Lung microvascular endothelial cell (primary cell): ENCODE results near the gene YWHAQ. TPM values are rescaled to one million over a fixed set of nuclear protein-coding genes. Genes with fewer than 3 reads are reported as not detected.
A peak's percentile ranks its signal among the peaks of the same experiment; 100 is the strongest.
"Not testable (repeated sequence)": the region's sequence is repeated elsewhere in the genome, so short reads cannot be mapped to it uniquely, and the experiment has no call there.

Experiments used
- DNase-seq, 2 donors: peaks; one replicate each; pipeline versions ENCODE4 v3.0.0 to v3.0.0-alpha.2; 2010; ENCODE audit warnings: low read depth in 2 of 2
- total RNA-seq: library from RNA; depleted of rRNA; stranded (reverse); fragments of >200 nt; gene quantifications from 2 replicates; pipeline ENCODE4 v1.2.1, GENCODE V29; 2014

YWHAQ gene
- total RNA-seq, 1 donor from 2014 or later: 152 TPM

DNA sequence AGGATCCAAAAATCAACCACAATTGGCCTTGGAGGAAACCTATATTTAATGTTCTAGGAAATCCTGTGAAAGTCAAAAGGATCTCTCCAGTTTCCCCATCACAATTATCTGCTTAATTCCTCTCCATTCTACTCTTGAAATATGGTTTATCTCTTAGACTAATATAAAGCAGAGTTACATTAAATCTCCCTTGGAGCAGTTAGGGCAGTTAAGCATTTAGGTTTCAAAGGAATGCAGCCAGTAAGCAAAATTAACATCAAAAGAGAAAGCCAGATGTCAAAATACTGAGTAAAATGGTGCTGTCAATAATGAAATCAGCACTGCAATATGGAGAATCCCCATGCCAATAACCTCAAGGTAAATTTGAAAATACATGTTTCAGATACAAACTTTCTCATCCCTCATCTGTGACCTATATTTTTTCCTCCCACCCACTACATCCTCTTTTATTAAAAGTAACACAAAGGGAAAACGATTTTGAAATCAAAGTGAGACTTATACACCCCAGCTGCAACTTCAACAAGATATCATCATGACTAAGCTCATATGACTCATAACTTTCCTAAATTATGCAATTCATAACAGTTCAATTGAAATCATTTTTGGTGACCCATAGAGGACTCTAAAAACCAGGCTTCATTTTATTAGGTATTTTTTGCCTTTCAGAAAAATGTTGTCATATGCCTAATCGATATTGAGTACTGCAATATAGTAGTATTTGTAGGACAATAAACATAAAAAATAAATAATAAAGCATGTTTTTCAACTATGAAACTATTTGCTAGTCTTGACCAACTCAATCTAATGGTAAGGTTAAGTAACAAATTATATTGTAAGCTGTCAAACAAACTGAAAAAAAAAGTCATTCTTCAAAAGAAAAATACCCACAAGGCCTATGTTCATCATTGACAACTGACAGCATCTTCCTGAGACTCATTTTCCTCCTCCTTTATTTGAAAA lies 78.3 kb downstream of the YWHAQ start:
- DNase-seq: peak; percentile 76 to 84

DNA sequence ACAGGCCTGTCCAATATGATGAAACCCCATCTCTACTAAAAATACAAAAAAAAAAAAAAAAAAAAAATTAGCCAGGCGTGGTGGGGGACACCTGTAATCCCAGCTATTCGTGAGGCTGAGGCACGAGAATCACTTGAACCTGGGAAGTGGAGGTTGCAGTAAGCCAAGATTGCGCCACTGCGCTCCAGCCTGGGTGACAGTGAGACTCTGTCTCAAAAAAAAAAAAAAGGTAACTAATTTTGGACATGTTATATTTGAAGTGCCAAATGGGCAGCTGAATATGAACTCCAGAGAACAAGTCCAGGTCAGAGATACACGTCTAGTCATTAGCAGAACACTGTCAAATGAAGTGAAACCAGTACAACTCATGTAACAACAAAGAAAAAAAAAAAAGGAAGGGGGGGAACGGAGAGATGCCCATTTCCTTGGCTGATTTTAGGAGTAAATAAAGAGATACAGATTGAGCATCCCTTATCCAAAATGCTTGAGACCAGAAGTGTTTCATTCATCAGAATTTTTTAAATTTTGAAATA lies 79.9 kb downstream of the YWHAQ start:
- DNase-seq: not testable (repeated sequence)

DNA sequence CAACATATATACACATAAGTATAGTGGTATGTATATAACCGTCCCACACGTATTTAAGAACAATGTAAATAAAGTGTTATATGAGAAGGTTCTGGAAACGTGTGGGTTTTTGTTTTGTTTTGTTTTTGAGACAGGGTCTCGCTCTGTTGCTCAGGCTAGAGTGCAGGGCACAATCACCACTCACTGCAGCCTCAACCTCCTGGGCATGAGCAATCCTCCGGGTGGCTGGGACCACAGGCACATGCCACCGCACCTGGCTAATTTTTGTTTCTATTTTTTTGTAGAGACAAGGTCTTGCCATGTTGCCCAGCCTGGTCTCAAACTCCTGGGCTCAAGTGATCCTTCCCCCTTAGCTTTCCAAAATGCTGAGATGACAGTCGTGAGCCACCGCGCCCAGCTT lies 81.4 kb downstream of the YWHAQ start:
- DNase-seq: no peak

DNA sequence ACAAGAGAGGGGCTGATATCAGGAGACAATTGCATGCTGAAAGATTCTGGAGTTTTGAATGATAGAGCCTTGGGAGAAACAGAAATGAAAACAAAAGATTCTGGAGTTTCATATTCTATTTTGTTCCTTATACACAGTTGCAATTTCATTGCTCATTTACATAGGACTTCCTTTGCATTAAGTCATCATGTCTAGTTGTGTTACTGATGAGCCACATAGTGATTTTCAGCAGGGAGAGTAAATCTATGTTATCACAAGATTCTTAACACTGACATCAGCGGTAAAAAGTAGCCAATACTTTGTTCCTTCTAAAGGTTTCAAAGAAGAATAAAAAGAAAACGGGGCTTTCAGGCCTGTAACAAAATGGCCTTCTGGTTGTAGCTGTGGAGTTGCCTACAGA lies 82.3 kb downstream of the YWHAQ start:
- peak in 1 of 2 donors; percentile 38 for DNase-seq

DNA sequence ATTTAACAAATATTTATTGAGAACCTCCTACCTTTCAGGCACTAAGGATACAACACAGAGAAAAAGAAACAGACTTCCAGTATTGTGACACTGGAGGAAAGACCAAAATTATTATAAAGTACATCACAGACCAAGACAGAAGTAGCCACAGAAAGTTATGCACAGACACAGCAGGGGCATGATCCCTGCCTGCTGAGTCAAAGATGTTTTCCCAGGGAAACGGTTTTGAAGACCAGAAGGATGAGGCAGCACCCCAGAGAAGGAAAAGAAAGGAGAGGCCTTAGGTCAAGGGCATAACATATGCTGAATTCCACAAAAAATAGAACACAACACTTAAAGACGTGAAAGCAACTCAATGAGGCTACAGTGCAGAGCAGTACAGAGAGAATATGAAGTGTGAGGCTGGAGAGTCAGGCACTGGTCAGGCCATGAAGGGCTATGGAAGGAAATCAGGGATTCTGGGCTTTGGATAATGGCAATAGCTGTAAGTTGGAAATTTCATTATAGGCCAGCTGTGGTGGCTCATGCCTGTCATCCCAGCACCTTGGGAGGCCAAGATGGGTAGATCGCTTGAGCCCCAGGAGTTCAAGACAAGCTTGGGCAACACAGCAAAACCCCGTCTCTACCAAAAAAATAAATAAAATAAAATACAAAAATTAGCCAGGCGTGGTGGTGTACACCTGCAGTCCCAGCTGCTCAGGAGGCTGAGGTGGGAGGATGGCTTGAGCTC lies 83.4 kb downstream of the YWHAQ start:
- DNase-seq: peak in 1 of 2 donors; percentile 55

DNA sequence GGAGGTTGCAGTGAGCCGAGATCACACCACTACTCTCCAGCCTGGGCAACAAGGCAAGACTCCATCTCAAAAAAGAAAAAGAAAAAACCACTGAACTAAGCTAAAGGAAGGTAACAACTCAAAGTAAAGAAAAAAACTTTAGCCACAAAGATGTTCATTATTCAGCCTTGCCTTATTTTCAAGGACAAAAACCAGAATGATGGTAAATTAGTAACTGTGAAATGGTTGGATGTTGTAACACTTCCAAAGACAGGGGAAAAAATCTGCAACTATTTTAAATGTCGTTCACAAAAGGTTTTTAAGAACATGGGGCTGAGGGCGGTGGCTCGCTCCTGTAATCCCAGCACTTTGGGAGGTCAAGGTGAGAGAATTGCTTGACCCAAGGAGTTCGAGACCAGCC lies 85.3 kb downstream of the YWHAQ start:
- DNase-seq: no peak

DNA sequence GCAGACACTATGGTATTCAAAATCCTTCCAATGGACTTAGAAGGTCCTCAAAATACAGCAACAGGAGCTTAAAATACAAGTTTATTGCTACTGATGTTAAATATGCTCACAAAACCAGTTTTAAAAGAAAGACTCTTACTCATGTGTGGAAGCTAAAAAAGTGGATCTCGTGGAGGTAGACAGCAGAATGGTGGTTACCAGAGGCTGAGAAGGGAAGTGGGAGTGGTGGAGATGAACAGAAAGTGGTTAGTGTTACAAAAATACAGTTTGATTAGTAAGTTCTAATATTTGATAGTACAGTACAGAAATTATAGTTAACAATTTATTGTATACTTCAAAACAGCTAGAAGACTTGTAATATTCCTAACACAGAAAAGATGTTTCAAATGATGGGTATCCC lies 87.2 kb downstream of the YWHAQ start:
- DNase-seq: no peak

DNA sequence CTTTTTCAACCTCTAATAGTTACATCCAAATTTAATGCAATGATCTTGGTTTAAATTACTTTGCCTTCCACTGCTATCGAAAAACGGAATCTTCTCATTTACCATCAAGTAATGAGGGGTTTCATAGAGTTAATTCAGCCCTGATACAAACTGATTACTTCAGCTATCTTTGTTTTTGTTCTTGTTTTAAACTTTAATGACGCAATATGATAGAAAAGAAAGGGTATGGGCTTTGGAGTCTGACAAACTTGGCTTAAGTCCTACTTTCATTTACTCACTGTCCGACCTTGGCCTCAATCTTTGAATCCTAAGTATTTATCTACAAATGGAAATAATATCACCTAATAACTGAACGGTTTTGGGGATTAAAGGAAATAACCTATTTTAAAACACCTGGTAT lies 91.3 kb downstream of the YWHAQ start:
- DNase-seq: peak in 1 of 2 donors; percentile 84

DNA sequence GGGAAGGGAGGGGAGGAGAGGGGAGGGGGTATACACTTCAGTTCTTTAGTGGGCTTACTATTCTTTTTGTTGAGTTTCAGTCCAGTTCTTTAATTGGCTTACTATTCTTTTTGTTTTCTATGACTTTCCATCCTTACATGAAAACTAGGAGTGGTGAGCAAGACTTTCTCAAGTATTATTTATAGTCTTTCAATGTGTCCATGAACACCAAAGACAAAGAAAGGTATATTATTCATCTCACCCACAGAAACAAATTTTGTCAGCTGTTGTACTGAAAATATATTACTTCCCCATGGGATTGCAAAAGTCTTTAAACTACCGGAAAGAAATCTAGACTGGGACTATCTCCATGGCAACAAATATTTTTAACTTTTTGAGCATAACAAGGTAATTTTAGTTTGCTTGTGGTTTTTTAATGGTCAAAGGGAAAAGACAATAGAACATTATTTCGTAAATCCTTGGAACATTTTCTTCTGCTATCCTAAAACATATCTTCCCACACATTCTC lies 92.7 kb downstream of the YWHAQ start:
- peak; percentile 78 to 87 for DNase-seq

DNA sequence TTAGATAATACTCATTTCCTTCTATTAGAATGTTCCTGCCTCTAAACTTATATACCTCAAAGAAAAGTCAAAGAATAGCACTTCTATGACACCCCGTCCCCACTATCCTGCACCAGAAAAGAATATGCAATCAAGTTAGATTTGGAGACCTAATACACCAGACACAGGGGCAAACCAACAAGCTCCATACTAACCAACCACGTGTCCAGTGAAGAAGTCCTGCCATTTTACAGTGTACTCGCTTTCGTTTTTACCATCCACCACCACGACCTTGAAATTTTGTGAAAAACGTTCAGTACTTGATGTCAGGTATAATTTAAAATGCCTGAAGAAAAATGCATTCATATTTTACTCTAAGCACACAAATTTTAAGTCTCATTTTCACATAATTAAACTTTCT lies 94.3 kb downstream of the YWHAQ start:
- no peak for DNase-seq

DNA sequence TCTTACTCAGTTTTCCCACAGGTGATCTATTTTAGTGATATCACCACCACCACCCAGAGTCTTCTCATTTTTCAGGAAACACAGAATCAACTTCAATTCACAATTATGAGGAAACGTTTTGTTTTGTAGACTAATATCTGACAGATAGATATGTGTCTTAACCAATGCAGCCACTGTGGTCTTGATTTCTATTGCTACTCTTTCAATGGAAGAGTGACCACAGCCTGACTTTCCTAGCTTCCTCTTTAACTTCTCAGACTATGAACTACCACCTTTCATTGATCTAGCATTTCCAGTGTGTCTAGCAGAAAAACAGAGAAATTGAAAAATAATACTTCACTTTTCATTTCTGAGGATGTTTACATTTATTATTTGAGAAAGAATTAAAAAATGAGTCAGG lies 95.6 kb downstream of the YWHAQ start:
- no peak for DNase-seq

Other genes with a start within 250 kb of the YWHAQ start
- gene ITGB1BP1, start 207.5 kb downstream of the YWHAQ start, total RNA-seq: 25.6 and 31.6 TPM in 2 replicates
- gene CPSF3, start 207.3 kb downstream of the YWHAQ start, total RNA-seq: 22.0 and 27.9 TPM in 2 replicates
- 28.2 and 34.4 TPM in 2 replicates for gene IAH1, start 156.4 kb downstream of the YWHAQ start, total RNA-seq
- 39.7 and 40.7 TPM in 2 replicates for gene ADAM17, start 75.2 kb downstream of the YWHAQ start, total RNA-seq
- gene TAF1B, start 212.5 kb upstream of the YWHAQ start, total RNA-seq: 19.0 and 19.2 TPM in 2 replicates